Stimulated activated CD4-positive, alpha-beta T cell treated with anti-CD3 and anti-CD28 coated beads, TNF-alpha, amount 100 ng/mL, for 24 hours (primary cell): ENCODE measurements around the gene DGKD.

Experiments
- DNase-seq, 3 experiments: peaks; one replicate each; pipeline ENCODE4 v3.0.0-alpha.2; 2020; ENCODE audit warnings: low read depth in 3 of 3

Gene DGKD

GRCh38 chr2:233445152-233445830, 91.0 kb downstream of the DGKD start:
- DNase-seq: no peak

- DNase-seq: no peak
Observed at GRCh38 chr2:233446121-233446520, 91.8 kb downstream of the DGKD start.

GRCh38 chr2:233446606-233447305, 92.5 kb downstream of the DGKD start:
- DNase-seq: no peak

GRCh38 chr2:233447506-233448219, 93.4 kb downstream of the DGKD start:
- DNase-seq: no peak

GRCh38 chr2:233448220-233448559, 93.9 kb downstream of the DGKD start:
- DNase-seq: no peak

- no peak for DNase-seq
Observed at GRCh38 chr2:233448575-233448974, 94.3 kb downstream of the DGKD start.

- DNase-seq: no peak
Observed at GRCh38 chr2:233449081-233449901, 95.0 kb downstream of the DGKD start.

- DNase-seq: no peak
Observed at GRCh38 chr2:233449921-233450863, 95.9 kb downstream of the DGKD start.

GRCh38 chr2:233450864-233451575, 96.7 kb downstream of the DGKD start:
- no peak for DNase-seq

- no peak for DNase-seq
Observed at GRCh38 chr2:233451950-233452349, 97.7 kb downstream of the DGKD start.

GRCh38 chr2:233453111-233453915, 99.0 kb downstream of the DGKD start:
- DNase-seq: no peak

- DNase-seq: no peak
Observed at GRCh38 chr2:233453916-233454315, 99.6 kb downstream of the DGKD start.

- DNase-seq: no peak
Observed at GRCh38 chr2:233455006-233455405, 100.7 kb downstream of the DGKD start.

GRCh38 chr2:233455491-233455890, 101.2 kb downstream of the DGKD start:
- DNase-seq: no peak

- DNase-seq: no peak
Observed at GRCh38 chr2:233456111-233456510, 101.8 kb downstream of the DGKD start.

- DNase-seq: no peak
Observed at GRCh38 chr2:233456934-233457333, 102.6 kb downstream of the DGKD start.

- no peak for DNase-seq
Observed at GRCh38 chr2:233457356-233457755, 103.1 kb downstream of the DGKD start.

- DNase-seq: no peak
Observed at GRCh38 chr2:233458031-233458610, 103.8 kb downstream of the DGKD start.

GRCh38 chr2:233458826-233459225, 104.5 kb downstream of the DGKD start:
- no peak for DNase-seq
